Tracheal epithelial cell (primary cell): ENCODE measurements around the gene RASAL3. TPM values are rescaled to one million over a fixed set of nuclear protein-coding genes. Genes with fewer than 3 reads are reported as not detected.

Experiments used
- total RNA-seq: library from RNA; depleted of rRNA; stranded (reverse); fragments of >200 nt; gene quantifications from 2 replicates; pipeline ENCODE4 v1.2.1, GENCODE V29; 2014

RASAL3 gene
- not detected in 2 replicates for total RNA-seq

GRCh38 chr19:15464394-15465385 is at the start of gene RASAL3:
TSS of gene RASAL3 (minus strand) at chr19:15464544. CDS start at chr19:15464358, 186 bp downstream.

GRCh38 chr19:15508035-15508710 is 43.8 kb upstream of the RASAL3 start, which contains the start of gene CYP4F22:
TSS of gene CYP4F22 (plus strand) at chr19:15508525. CDS start at chr19:15525337, 16,812 bp downstream.

DNA sequence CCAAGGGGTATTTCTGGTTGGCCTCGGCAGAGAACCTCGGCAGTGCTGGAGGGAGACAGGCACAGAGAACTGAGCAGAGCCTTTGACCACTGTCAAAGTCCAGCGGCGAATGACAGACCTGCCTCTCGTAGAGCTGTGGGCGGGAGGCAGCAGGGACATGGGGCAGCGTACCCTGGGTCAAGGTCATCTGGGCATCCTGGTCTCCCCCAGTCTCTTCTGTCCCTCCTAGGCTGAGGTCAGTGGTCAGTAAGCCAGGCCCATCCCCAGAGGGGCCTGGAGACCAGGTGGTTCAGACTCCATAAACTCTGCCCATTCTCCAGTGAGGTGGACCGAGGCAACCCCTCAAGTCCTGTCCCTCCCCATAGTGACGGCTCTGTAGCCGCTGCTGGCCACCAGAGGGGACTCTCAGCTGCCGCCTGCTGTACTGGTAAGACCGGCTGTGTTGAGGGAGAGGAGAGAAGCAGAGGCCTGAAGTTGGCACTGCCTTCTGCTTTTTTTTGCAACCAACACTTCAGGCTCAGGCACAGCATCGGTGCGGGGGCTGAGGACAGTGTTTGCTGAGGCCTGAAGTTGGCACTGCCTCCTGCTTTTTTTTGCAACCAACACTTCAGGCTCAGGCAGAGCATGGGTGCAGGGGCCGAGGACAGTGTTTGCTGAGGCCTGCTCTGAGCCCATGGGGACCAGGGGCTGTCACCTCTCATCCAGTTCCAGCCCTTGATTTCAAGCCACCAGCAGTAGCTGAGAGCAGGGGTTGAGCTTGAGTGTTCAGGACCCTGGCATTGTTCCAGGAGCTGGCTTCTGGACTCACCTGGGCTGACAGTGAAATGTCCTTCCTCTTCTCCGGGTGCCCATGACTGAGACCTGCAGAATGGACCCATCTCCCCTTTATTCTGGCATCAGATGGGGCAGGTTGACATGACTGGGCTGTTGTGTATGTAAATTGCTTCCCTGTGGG is 15.3 kb upstream of the RASAL3 start, which contains the start of gene PGLYRP2:
TSS of gene PGLYRP2 (minus strand) at position 111 of the 955 bp plus-strand sequence. CDS start 130 bp downstream, outside the sequence.

DNA sequence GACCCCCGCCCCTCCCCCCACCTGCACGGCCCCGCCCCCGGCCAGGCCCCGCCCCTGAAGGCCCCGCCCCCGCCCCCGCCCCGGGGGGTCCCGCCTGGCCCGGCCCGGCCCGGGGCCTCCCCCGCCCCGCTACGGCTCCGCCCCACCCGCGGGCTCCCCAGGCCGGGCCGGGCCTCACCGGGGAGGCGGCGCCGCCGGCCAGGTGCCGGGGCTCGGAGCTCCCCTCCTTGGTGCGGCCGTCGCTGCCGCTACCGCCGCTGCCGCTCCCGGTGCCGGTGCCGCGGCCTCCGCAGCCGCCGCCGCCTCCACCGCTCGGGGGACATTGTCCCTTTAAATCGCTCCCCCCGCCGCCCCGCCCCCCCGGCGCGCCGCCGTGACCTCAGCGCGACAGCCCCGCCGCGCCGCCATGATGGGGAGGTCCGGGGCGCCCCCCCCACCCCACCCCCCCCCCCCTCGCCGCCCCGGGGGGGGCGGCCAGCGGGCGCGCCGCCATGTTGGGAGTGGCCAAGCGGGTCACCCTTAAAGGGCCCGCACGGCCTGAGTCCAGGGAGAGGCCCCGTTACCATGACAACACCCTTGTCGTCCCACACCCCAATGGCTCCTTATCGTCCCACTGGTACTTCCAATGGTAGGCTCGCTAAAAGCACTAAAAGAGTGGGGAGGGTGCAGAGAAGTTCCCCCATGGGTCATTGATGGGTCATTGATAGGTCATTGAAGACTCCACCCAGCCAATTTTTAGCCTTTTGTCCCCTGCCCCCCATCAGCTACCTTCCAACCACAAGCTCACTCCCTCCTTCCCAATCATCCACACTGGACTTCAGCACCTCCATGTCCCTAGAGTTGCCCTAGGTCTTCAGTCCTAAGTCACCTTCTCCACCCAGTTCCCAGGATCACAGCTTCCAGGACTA is 14.5 kb downstream of the RASAL3 start, which contains the start of gene WIZ:
TSS of gene WIZ (minus strand) at position 337 of the 908 bp plus-strand sequence. CDS start 1,649 bp downstream, outside the sequence.

DNA sequence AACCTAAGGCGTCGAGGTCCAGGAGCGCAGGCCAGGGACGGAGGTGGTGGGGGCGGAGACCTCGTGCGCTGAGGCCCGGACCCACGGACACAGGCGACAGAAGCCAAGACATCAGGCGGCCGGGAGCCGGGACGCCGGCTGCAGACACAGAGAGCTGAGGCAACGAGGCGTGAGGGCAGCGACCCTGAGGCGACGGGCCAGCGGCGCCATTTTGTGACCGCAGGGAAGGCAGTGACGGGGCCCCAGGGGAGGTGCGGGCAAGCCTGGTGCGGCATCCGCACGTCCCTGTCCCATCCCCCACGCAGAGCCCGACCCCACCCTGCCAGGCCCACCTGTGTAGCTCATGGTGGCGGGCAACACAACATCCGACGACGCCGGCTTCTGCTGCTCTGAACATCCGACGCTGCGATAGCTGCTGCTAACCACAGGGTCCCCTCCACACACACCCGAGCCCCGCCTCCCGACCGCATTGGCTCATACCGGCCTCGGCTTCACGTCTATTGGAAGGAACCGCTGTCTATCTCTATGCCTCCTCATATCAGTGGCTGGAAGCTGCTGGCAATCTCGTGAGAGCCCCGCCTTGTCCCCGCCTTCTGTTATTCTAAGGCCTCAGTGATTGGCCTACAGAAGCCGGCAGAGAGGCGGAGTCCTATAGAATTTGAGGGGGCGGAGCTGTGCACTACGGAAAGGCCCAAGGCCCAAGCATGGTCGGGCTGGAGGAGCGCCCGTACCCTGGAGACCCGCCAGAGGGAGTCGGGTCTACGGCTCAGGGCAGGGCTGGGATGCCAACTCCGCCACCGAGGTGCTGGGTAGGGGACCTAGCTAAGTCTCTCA is 45.5 kb downstream of the RASAL3 start, which contains the start of gene AKAP8L:
TSS of gene AKAP8L (minus strand) at position 410 of the 834 bp plus-strand sequence. CDS start at position 345, 65 bp downstream.

Other genes with a start within 250 kb of the RASAL3 start
- gene EPHX3, start 232.1 kb downstream of the RASAL3 start, total RNA-seq = 0.21 and 0.72 TPM in 2 replicates
- 8.7 and 13.7 TPM in 2 replicates for gene BRD4, start 132.0 kb downstream of the RASAL3 start, total RNA-seq
- 15.4 and 16.2 TPM in 2 replicates for gene AKAP8, start 84.8 kb downstream of the RASAL3 start, total RNA-seq
- gene AKAP8L, start 45.6 kb downstream of the RASAL3 start, total RNA-seq = 44.8 and 61.2 TPM in 2 replicates
- gene WIZ, start 14.6 kb downstream of the RASAL3 start, total RNA-seq = 8.4 and 8.7 TPM in 2 replicates
- gene PGLYRP2, start 15.0 kb upstream of the RASAL3 start, total RNA-seq = not detected in 2 replicates
- not detected in 2 replicates for gene CYP4F22, start 44.0 kb upstream of the RASAL3 start, total RNA-seq
- not detected in 2 replicates for gene CYP4F8, start 150.7 kb upstream of the RASAL3 start, total RNA-seq
- 0.48 and 6.0 TPM in 2 replicates for gene CYP4F3, start 176.4 kb upstream of the RASAL3 start, total RNA-seq
- gene CYP4F12, start 208.5 kb upstream of the RASAL3 start, total RNA-seq = 6.8 TPM in 1 of 2 replicates, not detected in the other